PFSK-1 (cell line): ENCODE measurements around the gene PFDN1.

Source experiments
- FOXP2 ChIP-seq: optimal IDR thresholded peaks from 2 replicates; pipeline ENCODE3; 2011; ENCODE audit warnings: borderline replicate concordance, control low read depth, inconsistent platforms; ENCODE audit not compliant: insufficient read depth; ENCODE audit errors: extremely low read length, extremely low read depth
- POLR2AphosphoS5 ChIP-seq: IDR thresholded peaks from 2 replicates; pipeline ENCODE4 v1.6.1; 2012; ENCODE audit warnings: low read depth, mild to moderate bottlenecking, control low read depth, low read length, moderate library complexity
- SIN3A ChIP-seq: IDR thresholded peaks from 2 replicates; pipeline ENCODE4 v1.6.1; 2012; ENCODE audit warnings: mild to moderate bottlenecking, low read length, moderate library complexity, borderline replicate concordance; ENCODE audit not compliant: insufficient read depth
- TAF1 ChIP-seq: IDR thresholded peaks from 2 replicates; pipeline ENCODE4 v1.6.1; 2012; ENCODE audit warnings: low read length, control low read depth, borderline replicate concordance; ENCODE audit not compliant: insufficient read depth
- TF ChIP-seq, protein P1 (sequence below), 2 experiments: IDR thresholded peaks; 2 replicates each; pipeline versions ENCODE4 v1.6.1 to v1.8.0; 2011 to 2012; ENCODE audit warnings: low read depth in 2 of 2, low read length in 2 of 2, control low read depth in 1 of 2, inconsistent platforms in 1 of 2, mild to moderate bottlenecking in 1 of 2, moderate library complexity in 1 of 2; ENCODE audit not compliant: insufficient read depth in 1 of 2

PFDN1 gene

DNA sequence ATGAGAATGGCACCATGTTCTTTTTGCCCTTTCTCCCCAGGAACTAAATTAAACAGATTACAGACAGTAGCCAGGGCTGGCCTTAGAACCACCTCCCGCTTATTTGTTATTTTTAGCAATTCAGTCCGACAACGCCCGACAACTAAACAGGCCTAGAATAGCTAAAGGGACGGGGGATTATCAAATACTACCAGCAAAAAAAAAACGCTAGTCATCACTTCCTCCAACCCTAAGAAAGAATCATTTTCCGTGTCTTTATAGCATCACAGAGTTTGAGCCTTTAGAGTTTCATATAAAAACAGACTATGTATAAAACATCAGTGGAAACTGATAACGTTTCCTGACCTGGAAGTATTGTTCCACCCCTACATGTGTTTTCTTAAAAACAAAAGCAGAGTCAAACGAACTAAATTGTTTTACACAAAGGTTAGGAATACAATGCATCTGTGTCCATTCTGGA lies 35.3 kb downstream of the PFDN1 start:
- TF ChIP-seq, protein P1, sequence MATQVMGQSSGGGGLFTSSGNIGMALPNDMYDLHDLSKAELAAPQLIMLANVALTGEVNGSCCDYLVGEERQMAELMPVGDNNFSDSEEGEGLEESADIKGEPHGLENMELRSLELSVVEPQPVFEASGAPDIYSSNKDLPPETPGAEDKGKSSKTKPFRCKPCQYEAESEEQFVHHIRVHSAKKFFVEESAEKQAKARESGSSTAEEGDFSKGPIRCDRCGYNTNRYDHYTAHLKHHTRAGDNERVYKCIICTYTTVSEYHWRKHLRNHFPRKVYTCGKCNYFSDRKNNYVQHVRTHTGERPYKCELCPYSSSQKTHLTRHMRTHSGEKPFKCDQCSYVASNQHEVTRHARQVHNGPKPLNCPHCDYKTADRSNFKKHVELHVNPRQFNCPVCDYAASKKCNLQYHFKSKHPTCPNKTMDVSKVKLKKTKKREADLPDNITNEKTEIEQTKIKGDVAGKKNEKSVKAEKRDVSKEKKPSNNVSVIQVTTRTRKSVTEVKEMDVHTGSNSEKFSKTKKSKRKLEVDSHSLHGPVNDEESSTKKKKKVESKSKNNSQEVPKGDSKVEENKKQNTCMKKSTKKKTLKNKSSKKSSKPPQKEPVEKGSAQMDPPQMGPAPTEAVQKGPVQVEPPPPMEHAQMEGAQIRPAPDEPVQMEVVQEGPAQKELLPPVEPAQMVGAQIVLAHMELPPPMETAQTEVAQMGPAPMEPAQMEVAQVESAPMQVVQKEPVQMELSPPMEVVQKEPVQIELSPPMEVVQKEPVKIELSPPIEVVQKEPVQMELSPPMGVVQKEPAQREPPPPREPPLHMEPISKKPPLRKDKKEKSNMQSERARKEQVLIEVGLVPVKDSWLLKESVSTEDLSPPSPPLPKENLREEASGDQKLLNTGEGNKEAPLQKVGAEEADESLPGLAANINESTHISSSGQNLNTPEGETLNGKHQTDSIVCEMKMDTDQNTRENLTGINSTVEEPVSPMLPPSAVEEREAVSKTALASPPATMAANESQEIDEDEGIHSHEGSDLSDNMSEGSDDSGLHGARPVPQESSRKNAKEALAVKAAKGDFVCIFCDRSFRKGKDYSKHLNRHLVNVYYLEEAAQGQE (IDR thresholded peaks at IDR 0.05; ENCODE audit: insufficient read depth in 1 of 2, low read depth in 2 of 2, low read length in 2 of 2), result no peak
- TF ChIP-seq SIN3A, result no peak
- no peak for TF ChIP-seq FOXP2
- no peak for TF ChIP-seq TAF1

DNA sequence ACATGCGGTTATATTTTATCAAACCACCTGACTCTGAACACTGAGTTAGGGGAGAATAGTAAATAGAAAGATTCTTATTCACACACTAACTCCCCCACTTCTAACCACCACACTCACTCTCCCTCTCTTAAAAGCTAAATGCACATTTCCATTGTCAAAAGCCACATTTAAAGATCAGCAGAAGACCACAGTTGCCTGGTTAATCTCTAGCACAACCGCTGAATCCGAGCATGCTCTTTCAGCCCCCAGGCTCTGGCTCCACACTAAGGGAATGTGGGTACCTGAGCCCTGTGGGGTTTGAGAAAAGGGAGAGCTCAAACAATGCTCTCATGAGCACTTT lies 35.7 kb downstream of the PFDN1 start:
- TF ChIP-seq POLR2AphosphoS5 (no peak), SIN3A (no peak), TAF1 (no peak), FOXP2 (no peak)
- TF ChIP-seq, protein P1 (IDR thresholded peaks at IDR 0.05; ENCODE audit: insufficient read depth in 1 of 2, low read depth in 2 of 2, low read length in 2 of 2), result no peak

DNA sequence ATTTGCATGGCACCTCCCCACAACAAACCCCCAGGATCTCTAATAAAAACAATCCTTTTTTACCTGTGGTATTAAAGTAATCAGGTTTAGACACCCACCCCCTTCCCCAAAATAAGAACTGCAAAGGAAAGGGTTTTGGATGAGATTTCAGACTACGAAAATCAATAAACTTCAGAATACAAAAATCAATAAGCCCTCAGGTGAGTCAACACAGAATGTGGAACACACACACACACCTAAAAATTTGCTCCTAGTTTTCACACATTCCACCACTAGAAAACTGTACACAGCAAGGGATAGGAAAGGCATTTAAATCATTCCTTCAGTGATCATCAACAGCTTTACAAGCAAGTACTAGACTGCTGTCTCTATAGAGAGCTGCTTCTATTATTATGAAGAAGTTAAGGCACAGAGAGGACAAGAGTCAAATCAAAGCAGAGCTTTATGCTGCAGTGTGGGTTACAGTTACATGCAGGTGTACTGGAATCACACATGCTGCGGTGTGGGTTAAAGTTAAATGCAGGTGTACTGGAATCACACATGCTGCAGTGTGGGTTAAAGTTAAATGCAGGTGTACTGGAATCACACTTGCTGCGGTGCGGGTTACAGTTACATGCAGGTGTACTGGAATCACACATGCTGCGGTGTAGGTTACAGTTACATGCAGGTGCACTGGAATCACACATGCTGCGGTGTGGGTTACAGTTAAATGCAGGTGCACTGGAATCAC lies 36.3 kb downstream of the PFDN1 start:
- TF ChIP-seq FOXP2 (no peak), TAF1 (no peak), SIN3A (no peak), POLR2AphosphoS5 (no peak)
- TF ChIP-seq, protein P1 (IDR thresholded peaks at IDR 0.05; ENCODE audit: insufficient read depth in 1 of 2, low read depth in 2 of 2, low read length in 2 of 2), result no peak

DNA sequence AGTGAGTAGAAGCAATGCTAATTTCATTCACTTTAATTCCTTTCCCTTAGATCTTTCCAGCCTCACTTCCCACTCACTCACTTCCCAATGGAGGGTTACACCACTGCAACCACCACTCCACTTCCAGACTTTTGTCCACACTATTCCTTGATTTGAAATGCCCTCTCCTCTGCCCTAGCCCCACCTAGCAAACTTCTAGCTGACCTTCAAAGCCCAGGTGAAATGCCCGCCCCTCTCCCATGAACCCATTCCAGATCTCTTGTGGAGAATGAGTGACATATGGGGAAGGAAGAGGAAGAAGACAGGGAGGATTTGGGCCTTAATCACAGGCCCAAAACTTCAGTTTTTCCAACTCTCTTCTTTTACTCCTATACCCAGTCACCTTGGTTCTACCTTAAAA lies 37.1 kb downstream of the PFDN1 start:
- TF ChIP-seq POLR2AphosphoS5 (no peak), FOXP2 (no peak), TAF1 (no peak)

DNA sequence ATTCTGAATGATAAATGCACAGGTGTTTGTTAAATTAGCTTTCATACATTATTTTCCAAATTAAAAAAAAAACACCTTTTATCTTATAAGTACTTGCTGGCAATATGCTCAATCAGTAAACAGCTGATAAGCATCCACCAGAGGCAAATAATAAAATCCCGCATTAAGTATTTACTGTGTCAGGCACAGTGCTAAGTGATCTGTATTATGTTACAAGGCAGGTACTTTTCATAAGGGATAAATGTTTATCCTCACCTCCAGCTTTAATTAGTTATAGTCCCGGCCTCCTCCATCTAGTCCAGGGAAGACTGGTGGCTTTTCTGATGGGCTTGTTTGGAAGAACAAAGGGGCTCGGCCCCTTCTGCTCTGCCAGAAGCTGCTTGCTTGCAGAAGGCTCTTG lies 40.1 kb downstream of the PFDN1 start:
- TF ChIP-seq, protein P1 (IDR thresholded peaks at IDR 0.05; ENCODE audit: insufficient read depth in 1 of 2, low read depth in 2 of 2, low read length in 2 of 2), result no peak
- TF ChIP-seq FOXP2 (no peak), SIN3A (no peak), TAF1 (no peak), POLR2AphosphoS5 (no peak)
